ENCODE measurements around the gene NOP16.

NOP16 gene, protein sequence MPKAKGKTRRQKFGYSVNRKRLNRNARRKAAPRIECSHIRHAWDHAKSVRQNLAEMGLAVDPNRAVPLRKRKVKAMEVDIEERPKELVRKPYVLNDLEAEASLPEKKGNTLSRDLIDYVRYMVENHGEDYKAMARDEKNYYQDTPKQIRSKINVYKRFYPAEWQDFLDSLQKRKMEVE

GRCh38 chr5:176388444-176389134 is at the start of gene NOP16, which contains the start of gene HIGD2A:
Gene NOP16, minus strand, starts transcription at chr5:176388598. Its CDS starts 59 bp downstream, at chr5:176388539.
Gene HIGD2A, plus strand, starts transcription at chr5:176388751. Its CDS starts 69 bp downstream, at chr5:176388820.
- peak; percentile 98 for DNase-seq (ENCODE audit: low read depth)

DNA sequence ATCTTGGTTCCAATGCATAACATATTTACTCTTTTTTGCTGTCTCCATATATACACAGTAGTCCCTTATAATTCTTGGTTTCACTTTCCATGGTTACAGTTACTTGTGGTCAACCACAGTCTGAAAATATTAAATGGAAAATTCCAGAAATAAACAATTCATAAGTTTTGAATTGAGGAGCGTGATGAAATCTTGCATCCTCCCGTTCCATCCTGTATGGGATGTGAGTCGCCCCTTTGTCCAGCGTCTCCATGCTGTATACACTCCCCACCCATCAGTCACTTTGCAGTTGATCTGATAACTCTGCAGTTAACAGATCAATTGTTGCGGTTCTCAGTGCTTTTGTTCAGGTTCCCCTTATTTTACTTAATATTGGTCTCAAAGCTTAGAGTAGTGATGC is 48.3 kb upstream of the NOP16 start:
- DNase-seq (ENCODE audit: low read depth): peak; percentile 81

GRCh38 chr5:176432707-176433106 is 44.3 kb upstream of the NOP16 start:
- DNase-seq (ENCODE audit: low read depth): no peak

- no peak for DNase-seq (ENCODE audit: low read depth)
These were observed 41.6 kb upstream of the NOP16 start for GRCh38 chr5:176429972-176430371.

GRCh38 chr5:176427971-176428370 is 39.6 kb upstream of the NOP16 start:
- DNase-seq (ENCODE audit: low read depth): no peak

GRCh38 chr5:176426876-176427275 is 38.5 kb upstream of the NOP16 start:
- no peak for DNase-seq (ENCODE audit: low read depth)

- no peak for DNase-seq (ENCODE audit: low read depth)
These were observed 37.4 kb upstream of the NOP16 start for GRCh38 chr5:176425791-176426190.

GRCh38 chr5:176425138-176425537 is 36.7 kb upstream of the NOP16 start:
- DNase-seq (ENCODE audit: low read depth): no peak

GRCh38 chr5:176424181-176424580 is 35.8 kb upstream of the NOP16 start:
- DNase-seq (ENCODE audit: low read depth): no peak

GRCh38 chr5:176420972-176421544 is 32.7 kb upstream of the NOP16 start:
- no peak for DNase-seq (ENCODE audit: low read depth)

DNA sequence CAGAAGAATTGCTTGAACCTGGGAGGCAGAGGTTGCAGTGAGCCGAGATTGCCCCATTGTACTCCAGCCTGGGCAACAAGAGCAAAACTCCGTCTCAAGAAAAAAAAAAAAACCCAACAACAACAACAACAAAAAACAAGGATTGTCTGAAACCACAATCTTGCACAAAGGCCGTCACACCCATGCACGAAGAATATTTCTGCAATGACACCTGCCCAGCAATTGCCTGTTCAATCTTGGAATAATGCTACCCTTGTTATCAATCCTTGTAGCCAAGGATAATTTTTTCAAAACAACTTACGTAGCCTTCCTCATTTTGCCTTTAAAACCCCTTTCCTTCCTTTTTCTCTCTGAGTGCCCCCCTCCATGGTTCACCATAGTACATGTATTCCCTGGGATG is 31.7 kb upstream of the NOP16 start:
- DNase-seq (ENCODE audit: low read depth): no peak

DNA sequence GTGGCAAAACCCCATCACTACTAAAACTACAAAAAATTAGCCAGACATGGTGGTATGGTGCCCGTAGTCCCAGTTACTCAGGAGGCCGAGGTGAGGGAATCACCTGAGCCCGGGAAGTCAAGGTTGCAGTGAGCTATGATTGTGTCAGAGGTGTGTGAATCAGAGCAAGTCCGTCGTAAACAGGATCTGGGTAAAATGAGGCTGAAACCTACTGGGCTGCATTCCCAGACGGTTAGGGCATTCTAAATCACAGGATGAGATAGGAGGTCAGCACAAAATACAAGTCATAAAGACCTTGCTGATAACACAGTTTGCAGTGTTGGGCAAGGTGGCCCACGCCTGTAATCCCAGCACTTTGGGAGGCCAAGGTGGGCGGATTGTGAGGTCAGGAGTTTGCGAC is 29.9 kb upstream of the NOP16 start:
- DNase-seq (ENCODE audit: low read depth): no peak

- DNase-seq (ENCODE audit: low read depth): no peak
These were observed 28.6 kb upstream of the NOP16 start for GRCh38 chr5:176416965-176417364.

DNA sequence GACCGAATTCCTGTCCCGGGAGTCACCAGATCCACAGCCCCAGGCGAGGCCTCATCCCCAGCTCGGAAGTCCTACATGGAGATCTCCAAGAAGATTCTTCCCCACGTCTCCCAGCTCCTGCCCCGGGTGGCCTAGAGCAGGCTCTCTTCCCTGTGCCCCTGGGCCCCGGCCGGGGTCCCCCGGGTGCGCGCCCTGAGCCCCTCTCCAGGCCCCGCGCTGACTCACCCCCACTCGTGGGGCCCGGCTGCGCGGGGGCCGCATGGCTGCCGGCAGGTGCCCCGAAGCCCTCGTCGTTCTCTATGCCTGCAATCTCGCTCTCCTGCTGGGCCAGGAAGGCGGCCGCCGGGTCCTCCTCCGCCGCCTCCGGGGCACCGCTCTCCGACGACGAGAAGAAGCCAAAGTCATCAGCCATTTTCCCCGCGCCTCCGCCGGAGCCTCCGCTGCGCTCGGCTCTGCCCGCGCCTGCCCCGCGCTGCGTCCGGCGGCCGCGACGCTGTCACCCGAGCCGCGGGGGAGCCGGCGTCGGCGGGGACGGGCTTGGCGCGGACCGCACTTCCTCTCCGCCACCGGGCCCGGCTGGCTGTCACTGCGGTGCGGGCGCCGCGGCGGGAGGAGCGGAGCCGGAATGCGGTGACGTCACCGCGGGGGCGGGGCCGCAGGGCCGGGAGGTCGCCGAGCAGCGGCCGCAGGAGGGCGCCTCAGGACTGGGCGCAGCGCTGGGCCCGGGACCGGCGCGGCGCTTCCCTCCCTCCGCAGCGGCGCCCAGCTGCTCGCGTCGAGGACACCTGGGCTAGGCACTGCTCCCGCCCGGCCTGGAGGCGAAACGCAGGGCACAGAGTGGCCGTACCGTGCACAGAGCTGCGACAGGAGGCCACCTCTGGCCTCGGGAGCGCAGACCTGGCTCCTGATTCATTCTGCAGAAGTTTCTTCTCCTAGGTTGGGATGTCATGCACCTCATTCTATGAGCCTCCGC is 27.8 kb upstream of the NOP16 start, which contains the start of gene CLTB:
Gene CLTB (minus strand): TSS at position 588 of the 973 bp plus-strand sequence. CDS start 176 bp downstream, at position 412.
- DNase-seq (ENCODE audit: low read depth): peak; percentile 46

DNA sequence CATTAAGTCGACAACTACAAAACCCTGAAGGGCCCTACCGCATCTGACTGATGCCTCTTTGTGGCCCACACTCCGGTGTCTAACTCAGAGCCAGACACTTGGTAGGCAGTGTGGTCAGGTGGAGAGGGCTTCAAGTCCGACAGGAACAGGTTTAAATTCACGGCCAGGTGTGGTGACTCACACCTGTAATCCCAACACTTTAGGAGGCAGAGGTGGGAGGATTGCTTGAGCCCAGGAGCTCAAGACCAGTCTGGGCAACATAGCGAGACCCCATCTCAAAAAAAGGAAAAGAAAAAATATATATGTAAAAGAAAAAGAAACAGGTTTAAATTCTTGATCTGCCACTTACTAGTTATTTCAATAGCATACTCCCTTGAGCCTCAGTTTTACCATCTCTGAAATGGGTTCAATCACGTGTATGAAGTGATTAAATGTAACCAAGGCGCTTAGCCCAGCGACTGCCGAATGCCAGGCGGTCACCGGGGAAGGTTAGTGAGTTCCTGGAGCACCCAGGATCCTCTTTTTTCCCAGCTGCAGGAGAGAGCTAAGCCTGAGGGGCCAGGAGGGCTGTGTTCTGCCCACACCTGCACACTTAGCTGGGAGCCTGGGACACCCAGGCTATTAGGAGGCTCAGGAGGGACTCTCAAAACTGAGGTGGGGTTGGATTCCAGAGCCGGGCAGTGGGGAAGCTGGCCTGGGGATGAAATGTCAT is 27.0 kb upstream of the NOP16 start:
- no peak for DNase-seq (ENCODE audit: low read depth)

DNA sequence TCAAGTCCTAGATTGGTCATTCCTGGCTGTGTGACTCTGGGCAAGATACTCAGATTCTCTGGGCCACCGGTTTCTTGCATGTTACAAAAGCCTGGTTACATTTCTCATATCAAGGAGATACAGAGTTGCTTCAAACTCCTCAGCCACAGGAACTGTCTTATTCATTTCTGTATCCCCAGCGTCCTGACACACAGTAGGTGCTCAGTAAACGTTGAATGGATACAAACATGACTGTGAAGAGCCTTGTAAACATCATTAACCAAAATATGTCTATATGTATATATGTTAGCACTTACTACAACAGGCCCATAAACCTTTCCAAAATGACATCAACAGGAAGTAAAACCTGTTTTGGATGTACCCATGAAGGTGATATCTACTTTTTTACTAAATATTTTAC is 26.3 kb upstream of the NOP16 start:
- DNase-seq (ENCODE audit: low read depth): no peak

- no peak for DNase-seq (ENCODE audit: low read depth)
These were observed 25.4 kb upstream of the NOP16 start for GRCh38 chr5:176413709-176414191.

GRCh38 chr5:176413255-176413565 is 24.8 kb upstream of the NOP16 start:
- DNase-seq (ENCODE audit: low read depth): no peak

DNA sequence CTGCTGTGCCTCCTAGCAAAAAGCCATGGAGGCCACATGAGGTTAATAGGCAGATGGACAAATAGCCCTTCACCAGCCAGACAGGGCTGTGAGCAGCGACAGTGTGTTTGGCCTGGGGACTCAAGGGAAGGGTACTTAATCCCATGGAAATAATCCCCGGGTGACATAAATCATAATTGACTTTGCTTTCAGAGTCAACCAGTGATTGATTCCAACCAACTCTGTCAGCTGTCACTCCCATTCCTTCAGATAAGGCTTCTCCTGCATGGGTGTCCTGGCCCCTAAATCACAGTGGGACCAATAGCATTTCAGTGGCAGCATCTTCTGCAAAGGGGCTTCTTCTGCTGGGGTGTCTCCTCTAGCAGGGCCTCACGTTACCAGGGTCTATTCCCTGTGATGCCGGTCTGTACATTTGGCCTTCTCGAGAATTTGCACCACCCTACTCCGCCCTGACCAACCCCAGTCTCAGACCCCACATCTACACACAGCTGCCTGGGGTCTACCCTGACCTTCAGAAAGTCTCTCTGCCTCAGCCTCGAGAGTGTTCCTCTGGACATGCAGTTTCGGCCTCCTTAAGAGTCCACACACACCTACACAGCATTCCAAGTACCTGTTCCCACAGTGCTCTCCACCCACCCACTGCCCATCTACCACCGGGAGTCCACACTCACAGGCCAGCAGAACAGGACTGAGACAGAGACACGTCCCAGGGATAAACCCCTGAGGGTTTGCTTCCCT is 24.3 kb upstream of the NOP16 start:
- no peak for DNase-seq (ENCODE audit: low read depth)

DNA sequence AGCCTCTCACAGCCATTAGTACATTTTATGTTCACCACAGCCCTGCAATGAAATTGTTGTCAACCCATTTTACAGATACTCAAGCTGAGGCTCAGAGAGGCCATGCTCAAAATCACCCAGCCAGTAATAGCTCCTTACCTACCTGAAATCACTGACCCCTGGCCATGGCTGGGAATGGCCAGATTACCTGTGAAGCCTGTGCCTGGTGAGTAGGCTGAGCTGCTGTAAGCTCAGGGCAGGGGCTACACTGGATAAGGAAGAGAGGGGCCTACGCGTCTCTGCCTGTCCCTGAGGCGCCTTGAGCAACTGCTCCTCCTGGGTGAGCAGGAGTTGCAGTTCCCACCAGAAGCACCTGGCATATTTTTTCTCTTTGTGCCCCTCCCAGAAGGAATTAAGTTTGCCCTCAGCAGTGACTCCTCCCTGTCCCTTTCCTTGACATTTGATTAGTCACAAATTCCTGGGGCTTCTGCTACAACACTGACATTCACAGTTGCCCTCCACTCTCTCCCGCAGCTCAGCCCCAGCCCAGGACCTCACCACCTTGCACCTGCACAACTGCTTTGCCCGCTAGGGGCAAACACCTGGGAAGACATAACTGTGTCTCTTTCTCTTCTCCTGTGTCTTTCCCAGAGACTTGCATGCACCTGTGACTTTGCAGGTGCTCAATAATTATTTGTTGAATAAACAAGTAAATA is 22.2 kb upstream of the NOP16 start:
- DNase-seq (ENCODE audit: low read depth): no peak

Data from HS-5 (cell line).